CD4-positive, CD25-positive, alpha-beta regulatory T cell (primary cell): ENCODE data around the gene OR5T3. TPM values are rescaled to one million over a fixed set of nuclear protein-coding genes. Genes with fewer than 3 reads are reported as not detected.

Source experiments
- ATAC-seq, 2 donors: fragments of 150-1000 bp; cut with Tn5 transposase; one replicate each; pipeline ENCODE4 v1.10.0; 2021; ENCODE audit warnings: low read depth in 2 of 2, moderate number of reproducible peaks in 2 of 2, moderate library complexity in 1 of 2
- DNase-seq, 3 donors: peaks; one replicate each; pipeline versions ENCODE4 v3.0.0 to v3.0.0-alpha.2; 2012 to 2022; ENCODE audit warnings: mixed read lengths in 1 of 3
- H3K27ac ChIP-seq: one replicate; pipeline ENCODE4 v1.7.0; 2013; ENCODE audit warnings: mild to moderate bottlenecking, low read length; ENCODE audit not compliant: insufficient read depth, poor library complexity, severe bottlenecking
- H3K27me3 ChIP-seq: one replicate; pipeline ENCODE4 v1.7.0; 2013; ENCODE audit warnings: low read length; ENCODE audit not compliant: control insufficient read depth, insufficient read depth
- H3K36me3 ChIP-seq: one replicate; pipeline ENCODE4 v1.7.0; 2013; ENCODE audit warnings: mild to moderate bottlenecking, low read length, moderate library complexity; ENCODE audit not compliant: control insufficient read depth, insufficient read depth
- H3K4me1 ChIP-seq: 2 replicates; pipeline ENCODE4 v1.7.0; 2013; ENCODE audit warnings: mild to moderate bottlenecking, low read length; ENCODE audit not compliant: insufficient read depth, control insufficient read depth, poor library complexity, severe bottlenecking
- H3K4me3 ChIP-seq: one replicate; pipeline ENCODE4 v1.7.0; 2013; ENCODE audit warnings: low read depth, mild to moderate bottlenecking, low read length, moderate library complexity
- H3K9me3 ChIP-seq, 2 experiments: 1 replicate in 1 of 2; 2 replicates in 1 of 2; pipeline ENCODE4 v1.7.0; 2013; ENCODE audit warnings: low read length in 2 of 2, mild to moderate bottlenecking in 1 of 2, moderate library complexity in 1 of 2; ENCODE audit not compliant: control insufficient read depth in 2 of 2
- H3K27ac Mint-ChIP-seq, 3 donors: one replicate each; pipeline ENCODE4 v1.8.0; 2020 to 2022; ENCODE audit warnings: mild to moderate bottlenecking in 3 of 3, mixed read lengths in 3 of 3, moderate library complexity in 2 of 3
- H3K27me3 Mint-ChIP-seq: one replicate; pipeline ENCODE4 v1.8.0; 2022; ENCODE audit warnings: mild to moderate bottlenecking, mixed read lengths
- H3K36me3 Mint-ChIP-seq: one replicate; pipeline ENCODE4 v1.8.0; 2020; ENCODE audit warnings: mixed read lengths
- H3K4me1 Mint-ChIP-seq, 4 donors: one replicate each; pipeline ENCODE4 v1.8.0; 2020 to 2022; ENCODE audit warnings: mixed read lengths in 4 of 4, mild to moderate bottlenecking in 1 of 4
- H3K4me3 Mint-ChIP-seq, 4 donors: one replicate each; pipeline ENCODE4 v1.8.0; 2020 to 2022; ENCODE audit warnings: mild to moderate bottlenecking in 4 of 4, mixed read lengths in 4 of 4, moderate library complexity in 3 of 4
- H3K9me3 Mint-ChIP-seq, 7 donors: one replicate each; pipeline ENCODE4 v1.8.0; 2020 to 2022; ENCODE audit warnings: mixed read lengths in 7 of 7, mild to moderate bottlenecking in 3 of 7, moderate library complexity in 2 of 7
- polyA plus RNA-seq, 4 donors: library from polyadenylated mRNA; unstranded; fragments of 300-500 nt; fragmentation: Illumina TruSeq; gene quantifications; one replicate each; pipeline ENCODE4 v1.2.3, GENCODE V29; 2021
- total RNA-seq: library from RNA; stranded (reverse); gene quantifications from one replicate; pipeline ENCODE4 v1.2.3, GENCODE V29; 2022

OR5T3 gene
- total and polyA plus RNA-seq, 5 donors from 2014 or later = not detected

GRCh38 chr11:56296898-56297297 lies 44.8 kb downstream of the OR5T3 start:
- H3K4me1 ChIP-seq = no peaks in the 10 kb centered on the region
- Mint-ChIP-seq H3K27ac (no peak overlapping the region), H3K4me3 (no peak overlapping the region), H3K9me3 (peaks cover 0 to 13% (median 3%) of the 10 kb centered on the region in 7 donors), H3K36me3 (no peaks in the 10 kb centered on the region), H3K4me1 (no peaks in the 10 kb centered on the region), H3K27me3 (no peaks in the 10 kb centered on the region)
- no peak overlapping the region for H3K4me3 ChIP-seq
- no peaks in the 10 kb centered on the region for H3K36me3 ChIP-seq
- no peak for ATAC-seq
- DNase-seq = no peak
- H3K27ac ChIP-seq = no peak overlapping the region
- H3K27me3 ChIP-seq = no peaks in the 10 kb centered on the region
- peaks cover 0 to 2% of the 10 kb centered on the region in 2 experiments for H3K9me3 ChIP-seq

Other genes with a start within 250 kb of the OR5T3 start
- not detected for gene OR5AS1, start 224.6 kb upstream of the OR5T3 start, total RNA-seq
- gene OR5AS1, start 224.6 kb upstream of the OR5T3 start, polyA plus RNA-seq = not detected
- gene OR8I2, start 158.9 kb upstream of the OR5T3 start, total RNA-seq = not detected
- gene OR8I2, start 158.9 kb upstream of the OR5T3 start, polyA plus RNA-seq = not detected
- gene OR8H2, start 148.6 kb upstream of the OR5T3 start, total RNA-seq = not detected
- not detected for gene OR8H2, start 148.6 kb upstream of the OR5T3 start, polyA plus RNA-seq
- not detected for gene OR8H3, start 129.9 kb upstream of the OR5T3 start, total RNA-seq
- not detected for gene OR8H3, start 129.9 kb upstream of the OR5T3 start, polyA plus RNA-seq
- gene OR8J3, start 112.1 kb upstream of the OR5T3 start, total RNA-seq = not detected
- gene OR8J3, start 112.1 kb upstream of the OR5T3 start, polyA plus RNA-seq = not detected
- gene OR8K5, start 91.9 kb upstream of the OR5T3 start, total RNA-seq = not detected
- gene OR8K5, start 91.9 kb upstream of the OR5T3 start, polyA plus RNA-seq = not detected
- not detected for gene OR5J2, start 75.6 kb upstream of the OR5T3 start, total RNA-seq
- gene OR5J2, start 75.6 kb upstream of the OR5T3 start, polyA plus RNA-seq = not detected
- not detected for gene OR5T2, start 18.0 kb upstream of the OR5T3 start, total RNA-seq
- not detected for gene OR5T2, start 18.0 kb upstream of the OR5T3 start, polyA plus RNA-seq
- gene OR5T1, start 21.9 kb downstream of the OR5T3 start, total RNA-seq = not detected
- not detected for gene OR5T1, start 21.9 kb downstream of the OR5T3 start, polyA plus RNA-seq
- gene OR8H1, start 40.0 kb downstream of the OR5T3 start, total RNA-seq = not detected
- not detected for gene OR8H1, start 40.0 kb downstream of the OR5T3 start, polyA plus RNA-seq
- gene OR8K3, start 62.9 kb downstream of the OR5T3 start, total RNA-seq = not detected
- not detected for gene OR8K3, start 62.9 kb downstream of the OR5T3 start, polyA plus RNA-seq
- not detected for gene OR8K1, start 93.8 kb downstream of the OR5T3 start, total RNA-seq
- not detected for gene OR8K1, start 93.8 kb downstream of the OR5T3 start, polyA plus RNA-seq
- not detected for gene OR8J1, start 102.0 kb downstream of the OR5T3 start, total RNA-seq
- not detected for gene OR8J1, start 102.0 kb downstream of the OR5T3 start, polyA plus RNA-seq
- gene OR8U1, start 123.4 kb downstream of the OR5T3 start, total RNA-seq = not detected
- not detected for gene OR8U1, start 123.4 kb downstream of the OR5T3 start, polyA plus RNA-seq
- not detected for gene OR5AL1, start 160.4 kb downstream of the OR5T3 start, total RNA-seq
- gene OR5AL1, start 160.4 kb downstream of the OR5T3 start, polyA plus RNA-seq = not detected
- not detected for gene OR5M3, start 221.1 kb downstream of the OR5T3 start, total RNA-seq
- not detected for gene OR5M3, start 221.1 kb downstream of the OR5T3 start, polyA plus RNA-seq
- not detected for gene OR5M8, start 239.1 kb downstream of the OR5T3 start, total RNA-seq
- not detected for gene OR5M8, start 239.1 kb downstream of the OR5T3 start, polyA plus RNA-seq